Type B pancreatic cell (in vitro differentiated cells): ENCODE data around the gene MBD6. TPM values are rescaled to one million over a fixed set of nuclear protein-coding genes. Genes with fewer than 3 reads are reported as not detected.
"Not testable (repeated sequence)": the region's sequence is repeated elsewhere in the genome, so short reads cannot be mapped to it uniquely, and the experiment has no call there.

Source experiments
- DNase-seq: peaks from one replicate; pipeline ENCODE4 v3.0.0; 2021; ENCODE audit warnings: mixed read lengths; ENCODE audit not compliant: unreplicated experiment; ENCODE audit errors: extremely low spot score
- H3K27ac Mint-ChIP-seq: 2 replicates; pipeline ENCODE4 v1.8.0; 2021; ENCODE audit warnings: mild to moderate bottlenecking, mixed read lengths
- H3K27me3 Mint-ChIP-seq: 2 replicates; pipeline ENCODE4 v1.8.0; 2021; ENCODE audit warnings: mixed read lengths
- H3K36me3 Mint-ChIP-seq: 2 replicates; pipeline ENCODE4 v1.8.0; 2021; ENCODE audit warnings: mixed read lengths
- H3K4me1 Mint-ChIP-seq: one replicate; pipeline ENCODE4 v1.8.0; 2021; ENCODE audit warnings: mixed read lengths; ENCODE audit not compliant: unreplicated experiment
- H3K4me3 Mint-ChIP-seq: 2 replicates; pipeline ENCODE4 v1.8.0; 2021; ENCODE audit warnings: mild to moderate bottlenecking, mixed read lengths
- H3K9me3 Mint-ChIP-seq: 2 replicates; pipeline ENCODE4 v1.8.0; 2021; ENCODE audit warnings: mixed read lengths
- CTCF ChIP-seq: fragments of 200-600 bp; sonication (generic); conservative IDR thresholded peaks from 2 replicates; pipeline ENCODE4 v1.5.0; 2021; ENCODE audit warnings: antibody characterized with exemption, mild to moderate bottlenecking
- total RNA-seq: library from RNA; stranded (reverse); gene quantifications from 2 replicates; pipeline ENCODE4 v1.2.1, GENCODE V29; 2021; ENCODE audit warnings: low replicate concordance

MBD6 gene
- total RNA-seq, 1 donor from 2014 or later, result 94.7 TPM

GRCh38 chr12:57569858-57570257 is 47.2 kb downstream of the MBD6 start:
- H3K27me3 Mint-ChIP-seq, result peaks cover under 1% of the 10 kb centered on the region
- H3K27ac Mint-ChIP-seq, result no peak overlapping the region
- H3K4me3 Mint-ChIP-seq, result no peak overlapping the region
- TF ChIP-seq CTCF, result no peak
- H3K4me1 Mint-ChIP-seq, result no peaks in the 10 kb centered on the region
- no peaks in the 10 kb centered on the region for H3K36me3 Mint-ChIP-seq
- no peak for DNase-seq
- no peaks in the 10 kb centered on the region for H3K9me3 Mint-ChIP-seq

- not testable (repeated sequence) for H3K9me3 Mint-ChIP-seq, H3K27ac Mint-ChIP-seq, DNase-seq, H3K36me3 Mint-ChIP-seq, H3K4me3 Mint-ChIP-seq, H3K4me1 Mint-ChIP-seq, H3K27me3 Mint-ChIP-seq
These were observed 47.8 kb downstream of the MBD6 start for GRCh38 chr12:57570438-57570837.

- Mint-ChIP-seq H3K4me1 (no peaks in the 10 kb centered on the region), H3K27ac (no peak overlapping the region), H3K4me3 (no peak overlapping the region), H3K9me3 (no peaks in the 10 kb centered on the region), H3K36me3 (no peaks in the 10 kb centered on the region), H3K27me3 (peaks cover 10% of the 10 kb centered on the region)
- no peak for DNase-seq
- TF ChIP-seq CTCF, result no peak
These were observed 49.5 kb downstream of the MBD6 start for GRCh38 chr12:57571926-57572762.

- no peaks in the 10 kb centered on the region for H3K9me3 Mint-ChIP-seq
- no peak overlapping the region for H3K27ac Mint-ChIP-seq
These were observed 52.2 kb downstream of the MBD6 start for GRCh38 chr12:57574795-57575194.

GRCh38 chr12:57575771-57576612 is 53.4 kb downstream of the MBD6 start:
- Mint-ChIP-seq H3K4me3 (no peak overlapping the region), H3K27ac (no peak overlapping the region), H3K36me3 (no peaks in the 10 kb centered on the region), H3K4me1 (no peaks in the 10 kb centered on the region), H3K27me3 (peaks cover 10% of the 10 kb centered on the region), H3K9me3 (no peaks in the 10 kb centered on the region)
- no peak for DNase-seq
- no peak for TF ChIP-seq CTCF

More at GRCh38 chr12:57574795-57575194, 52.2 kb downstream of the MBD6 start:
- DNase-seq, result no peak
- Mint-ChIP-seq H3K27me3 (peaks cover 10% of the 10 kb centered on the region), H3K4me3 (no peak overlapping the region), H3K4me1 (no peaks in the 10 kb centered on the region), H3K36me3 (no peaks in the 10 kb centered on the region)
- TF ChIP-seq CTCF, result no peak
